ENCODE results near the gene NAGLU. TPM values are rescaled to one million over a fixed set of nuclear protein-coding genes. Genes with fewer than 3 reads are reported as not detected.

Gene NAGLU
- total and polyA plus RNA-seq, 2 of the 13 experiments (the other 11 are each of a cell fraction or from before 2014, with no cell fraction given) = 28.2 to 40.1 TPM

DNA sequence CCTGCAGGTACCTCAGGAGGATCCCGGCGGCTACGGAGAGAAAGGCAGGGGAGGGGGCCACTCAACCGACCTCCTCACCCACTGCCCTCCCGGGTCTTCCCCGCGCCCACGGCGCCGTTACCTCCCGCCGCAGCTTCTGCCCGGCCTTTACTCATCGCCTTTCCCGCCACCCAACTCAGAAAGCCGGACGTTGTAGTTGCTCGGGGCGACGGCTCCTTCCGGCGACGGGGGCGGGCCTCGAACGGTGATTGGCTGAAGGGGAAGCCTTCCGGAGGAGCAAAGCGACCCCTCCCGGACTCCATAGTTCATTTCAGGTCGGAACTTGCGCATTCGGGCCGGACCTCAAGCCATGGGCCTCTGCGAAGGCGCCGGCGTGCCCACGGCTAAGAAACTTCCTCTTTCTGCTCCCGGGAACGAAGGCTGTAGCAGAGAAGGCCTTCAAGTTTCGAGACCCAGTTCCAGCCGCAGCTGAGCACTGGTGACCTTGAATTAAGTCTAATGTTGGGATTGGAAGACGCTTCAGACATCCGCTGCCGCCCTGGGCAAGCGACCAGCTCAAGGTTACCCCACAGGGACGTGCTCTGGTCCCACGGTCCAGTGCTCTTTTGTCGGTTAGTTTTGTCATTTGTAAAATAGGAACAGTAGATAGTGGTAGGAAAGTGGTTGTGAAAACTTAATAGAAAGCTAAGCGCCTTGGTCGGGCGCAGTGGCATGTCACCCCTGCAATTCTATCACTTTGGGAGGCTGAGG lies 41.7 kb downstream of the NAGLU start, which contains the start of gene PSMC3IP (continued):
- TF ChIP-seq, protein P1, sequence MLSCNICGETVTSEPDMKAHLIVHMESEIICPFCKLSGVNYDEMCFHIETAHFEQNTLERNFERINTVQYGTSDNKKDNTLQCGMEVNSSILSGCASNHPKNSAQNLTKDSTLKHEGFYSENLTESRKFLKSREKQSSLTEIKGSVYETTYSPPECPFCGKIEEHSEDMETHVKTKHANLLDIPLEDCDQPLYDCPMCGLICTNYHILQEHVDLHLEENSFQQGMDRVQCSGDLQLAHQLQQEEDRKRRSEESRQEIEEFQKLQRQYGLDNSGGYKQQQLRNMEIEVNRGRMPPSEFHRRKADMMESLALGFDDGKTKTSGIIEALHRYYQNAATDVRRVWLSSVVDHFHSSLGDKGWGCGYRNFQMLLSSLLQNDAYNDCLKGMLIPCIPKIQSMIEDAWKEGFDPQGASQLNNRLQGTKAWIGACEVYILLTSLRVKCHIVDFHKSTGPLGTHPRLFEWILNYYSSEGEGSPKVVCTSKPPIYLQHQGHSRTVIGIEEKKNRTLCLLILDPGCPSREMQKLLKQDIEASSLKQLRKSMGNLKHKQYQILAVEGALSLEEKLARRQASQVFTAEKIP (CRISPR knock-in tag; IDR thresholded peaks at IDR 0.05; ENCODE audit: borderline replicate concordance) = no peak
- no peak; the same call in 1 of the 2 replicates for TF ChIP-seq NCOA5 (CRISPR knock-in tag; IDR thresholded peaks at IDR 0.05)
- no peak for TF ChIP-seq RCOR2 (CRISPR knock-in tag; IDR thresholded peaks at IDR 0.05)
- TF ChIP-seq, protein P2, sequence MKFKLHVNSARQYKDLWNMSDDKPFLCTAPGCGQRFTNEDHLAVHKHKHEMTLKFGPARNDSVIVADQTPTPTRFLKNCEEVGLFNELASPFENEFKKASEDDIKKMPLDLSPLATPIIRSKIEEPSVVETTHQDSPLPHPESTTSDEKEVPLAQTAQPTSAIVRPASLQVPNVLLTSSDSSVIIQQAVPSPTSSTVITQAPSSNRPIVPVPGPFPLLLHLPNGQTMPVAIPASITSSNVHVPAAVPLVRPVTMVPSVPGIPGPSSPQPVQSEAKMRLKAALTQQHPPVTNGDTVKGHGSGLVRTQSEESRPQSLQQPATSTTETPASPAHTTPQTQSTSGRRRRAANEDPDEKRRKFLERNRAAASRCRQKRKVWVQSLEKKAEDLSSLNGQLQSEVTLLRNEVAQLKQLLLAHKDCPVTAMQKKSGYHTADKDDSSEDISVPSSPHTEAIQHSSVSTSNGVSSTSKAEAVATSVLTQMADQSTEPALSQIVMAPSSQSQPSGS (CRISPR knock-in tag; IDR thresholded peaks at IDR 0.05) = peak; percentile 62
- TF ChIP-seq, protein P3, sequence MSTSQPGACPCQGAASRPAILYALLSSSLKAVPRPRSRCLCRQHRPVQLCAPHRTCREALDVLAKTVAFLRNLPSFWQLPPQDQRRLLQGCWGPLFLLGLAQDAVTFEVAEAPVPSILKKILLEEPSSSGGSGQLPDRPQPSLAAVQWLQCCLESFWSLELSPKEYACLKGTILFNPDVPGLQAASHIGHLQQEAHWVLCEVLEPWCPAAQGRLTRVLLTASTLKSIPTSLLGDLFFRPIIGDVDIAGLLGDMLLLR (CRISPR knock-in tag; IDR thresholded peaks at IDR 0.05) = peak; percentile 29; the same call in 1 of the 2 replicates
- no peak for TF ChIP-seq SOX13 (IDR thresholded peaks at IDR 0.05)
- TF ChIP-seq SOX13 (CRISPR knock-in tag; conservative IDR thresholded peaks at IDR 0.05 in 1 of 2, IDR thresholded peaks at IDR 0.05 in 1 of 2) = peak in 1 of 2 experiments; percentile 39; a peak in 1 of 4 replicates
- no peak for TF ChIP-seq HDAC6 (IDR thresholded peaks at IDR 0.05; ENCODE audit: low read depth, low read length)
- TF ChIP-seq HDAC1 (CRISPR knock-in tag; IDR thresholded peaks at IDR 0.05) = peak; percentile 99
- TF ChIP-seq AGO1 (IDR thresholded peaks at IDR 0.05; ENCODE audit: low read depth, low read length, poor library complexity, severe bottlenecking) = peak; percentile 95
- TF ChIP-seq, protein P4, sequence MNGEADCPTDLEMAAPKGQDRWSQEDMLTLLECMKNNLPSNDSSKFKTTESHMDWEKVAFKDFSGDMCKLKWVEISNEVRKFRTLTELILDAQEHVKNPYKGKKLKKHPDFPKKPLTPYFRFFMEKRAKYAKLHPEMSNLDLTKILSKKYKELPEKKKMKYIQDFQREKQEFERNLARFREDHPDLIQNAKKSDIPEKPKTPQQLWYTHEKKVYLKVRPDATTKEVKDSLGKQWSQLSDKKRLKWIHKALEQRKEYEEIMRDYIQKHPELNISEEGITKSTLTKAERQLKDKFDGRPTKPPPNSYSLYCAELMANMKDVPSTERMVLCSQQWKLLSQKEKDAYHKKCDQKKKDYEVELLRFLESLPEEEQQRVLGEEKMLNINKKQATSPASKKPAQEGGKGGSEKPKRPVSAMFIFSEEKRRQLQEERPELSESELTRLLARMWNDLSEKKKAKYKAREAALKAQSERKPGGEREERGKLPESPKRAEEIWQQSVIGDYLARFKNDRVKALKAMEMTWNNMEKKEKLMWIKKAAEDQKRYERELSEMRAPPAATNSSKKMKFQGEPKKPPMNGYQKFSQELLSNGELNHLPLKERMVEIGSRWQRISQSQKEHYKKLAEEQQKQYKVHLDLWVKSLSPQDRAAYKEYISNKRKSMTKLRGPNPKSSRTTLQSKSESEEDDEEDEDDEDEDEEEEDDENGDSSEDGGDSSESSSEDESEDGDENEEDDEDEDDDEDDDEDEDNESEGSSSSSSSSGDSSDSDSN (CRISPR knock-in tag; IDR thresholded peaks at IDR 0.05) = peak; percentile 54
- TF ChIP-seq, protein P5, sequence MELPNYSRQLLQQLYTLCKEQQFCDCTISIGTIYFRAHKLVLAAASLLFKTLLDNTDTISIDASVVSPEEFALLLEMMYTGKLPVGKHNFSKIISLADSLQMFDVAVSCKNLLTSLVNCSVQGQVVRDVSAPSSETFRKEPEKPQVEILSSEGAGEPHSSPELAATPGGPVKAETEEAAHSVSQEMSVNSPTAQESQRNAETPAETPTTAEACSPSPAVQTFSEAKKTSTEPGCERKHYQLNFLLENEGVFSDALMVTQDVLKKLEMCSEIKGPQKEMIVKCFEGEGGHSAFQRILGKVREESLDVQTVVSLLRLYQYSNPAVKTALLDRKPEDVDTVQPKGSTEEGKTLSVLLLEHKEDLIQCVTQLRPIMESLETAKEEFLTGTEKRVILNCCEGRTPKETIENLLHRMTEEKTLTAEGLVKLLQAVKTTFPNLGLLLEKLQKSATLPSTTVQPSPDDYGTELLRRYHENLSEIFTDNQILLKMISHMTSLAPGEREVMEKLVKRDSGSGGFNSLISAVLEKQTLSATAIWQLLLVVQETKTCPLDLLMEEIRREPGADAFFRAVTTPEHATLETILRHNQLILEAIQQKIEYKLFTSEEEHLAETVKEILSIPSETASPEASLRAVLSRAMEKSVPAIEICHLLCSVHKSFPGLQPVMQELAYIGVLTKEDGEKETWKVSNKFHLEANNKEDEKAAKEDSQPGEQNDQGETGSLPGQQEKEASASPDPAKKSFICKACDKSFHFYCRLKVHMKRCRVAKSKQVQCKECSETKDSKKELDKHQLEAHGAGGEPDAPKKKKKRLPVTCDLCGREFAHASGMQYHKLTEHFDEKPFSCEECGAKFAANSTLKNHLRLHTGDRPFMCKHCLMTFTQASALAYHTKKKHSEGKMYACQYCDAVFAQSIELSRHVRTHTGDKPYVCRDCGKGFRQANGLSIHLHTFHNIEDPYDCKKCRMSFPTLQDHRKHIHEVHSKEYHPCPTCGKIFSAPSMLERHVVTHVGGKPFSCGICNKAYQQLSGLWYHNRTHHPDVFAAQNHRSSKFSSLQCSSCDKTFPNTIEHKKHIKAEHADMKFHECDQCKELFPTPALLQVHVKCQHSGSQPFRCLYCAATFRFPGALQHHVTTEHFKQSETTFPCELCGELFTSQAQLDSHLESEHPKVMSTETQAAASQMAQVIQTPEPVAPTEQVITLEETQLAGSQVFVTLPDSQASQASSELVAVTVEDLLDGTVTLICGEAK (IDR thresholded peaks at IDR 0.05) = peak; percentile 82
- TF ChIP-seq, protein P5 (CRISPR knock-in tag; IDR thresholded peaks at IDR 0.05) = peak; percentile 79

All from HepG2 (cell line).